ENCODE data around the gene PRKCE. TPM values are rescaled to one million over a fixed set of nuclear protein-coding genes. Genes with fewer than 3 reads are reported as not detected.

PRKCE gene
- polyA plus RNA-seq, 1 of the 3 experiments (the other 2 are of a cell fraction) = 16.3 TPM

DNA sequence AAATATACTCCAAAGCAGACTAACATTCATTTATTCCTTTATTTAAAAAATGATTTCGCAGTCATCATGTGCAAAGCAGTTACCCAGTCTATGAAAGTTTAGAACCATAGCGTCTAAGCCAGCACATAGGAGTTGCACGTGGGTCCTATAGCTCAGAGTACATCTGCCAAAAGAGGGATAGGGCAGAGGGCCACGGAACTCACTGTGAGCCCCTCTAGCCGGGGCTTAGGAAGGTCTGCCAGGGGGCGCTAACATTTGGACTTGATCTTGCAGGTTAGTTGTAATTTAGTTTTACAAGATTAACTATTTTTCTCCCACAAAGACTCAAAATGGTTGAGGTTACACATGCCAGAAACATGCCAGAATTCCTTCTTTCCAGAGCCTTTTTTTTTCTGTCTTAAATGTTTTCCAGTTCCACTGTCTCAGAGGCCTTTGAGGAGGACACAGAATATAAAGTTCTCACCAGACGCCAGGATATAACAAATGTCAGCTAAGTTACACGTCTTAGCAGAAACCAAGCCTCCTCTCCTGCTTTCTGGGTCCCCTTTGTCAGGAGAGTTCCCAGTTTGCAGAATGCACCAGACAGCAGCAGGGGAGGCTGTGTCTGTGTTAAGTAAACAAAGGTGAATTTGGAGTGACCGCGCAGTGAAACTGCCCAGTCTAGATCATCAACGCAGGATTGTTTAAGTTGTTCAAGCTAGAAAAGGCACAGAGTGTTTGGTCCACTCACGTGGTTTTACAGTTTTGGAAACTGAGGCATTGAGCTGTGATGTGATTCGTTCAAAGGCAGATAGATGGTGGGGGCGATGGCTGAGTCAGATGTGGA is 292.0 kb downstream of the PRKCE start:
- H3K79me2 ChIP-seq (ENCODE audit: insufficient read depth) = no peaks in the 10 kb centered on the region
- no peak for DNase-seq
- CTCF ChIA-PET = interaction anchor here (0.7 to 1.9 kb wide), 9 partner anchors 8 to 301 kb away, joined by 3 to 9 read pairs (median 4); partner anchors contain the start of gene PRKCE
- H3K9me3 ChIP-seq = no peaks in the 10 kb centered on the region
- H3K9me2 ChIP-seq = no peaks in the 10 kb centered on the region
- 0 out of 2 replicates have a peak, but pooled peaks cover 9% of the 10 kb centered on the region for H4K20me1 ChIP-seq (ENCODE audit: insufficient read depth)
- peak overlapping the region in 1 of 2 experiments; percentile 9; a peak in 1 of 4 replicates for H3K4me3 ChIP-seq (ENCODE audit: low read depth in 2 of 2, low read length in 1 of 2)
- peaks cover 16% of the 10 kb centered on the region for H3F3A ChIP-seq (replicated peaks; ENCODE audit: insufficient read depth)
- POLR2A ChIA-PET = no interaction called here
- TF ChIP-seq, protein P1, sequence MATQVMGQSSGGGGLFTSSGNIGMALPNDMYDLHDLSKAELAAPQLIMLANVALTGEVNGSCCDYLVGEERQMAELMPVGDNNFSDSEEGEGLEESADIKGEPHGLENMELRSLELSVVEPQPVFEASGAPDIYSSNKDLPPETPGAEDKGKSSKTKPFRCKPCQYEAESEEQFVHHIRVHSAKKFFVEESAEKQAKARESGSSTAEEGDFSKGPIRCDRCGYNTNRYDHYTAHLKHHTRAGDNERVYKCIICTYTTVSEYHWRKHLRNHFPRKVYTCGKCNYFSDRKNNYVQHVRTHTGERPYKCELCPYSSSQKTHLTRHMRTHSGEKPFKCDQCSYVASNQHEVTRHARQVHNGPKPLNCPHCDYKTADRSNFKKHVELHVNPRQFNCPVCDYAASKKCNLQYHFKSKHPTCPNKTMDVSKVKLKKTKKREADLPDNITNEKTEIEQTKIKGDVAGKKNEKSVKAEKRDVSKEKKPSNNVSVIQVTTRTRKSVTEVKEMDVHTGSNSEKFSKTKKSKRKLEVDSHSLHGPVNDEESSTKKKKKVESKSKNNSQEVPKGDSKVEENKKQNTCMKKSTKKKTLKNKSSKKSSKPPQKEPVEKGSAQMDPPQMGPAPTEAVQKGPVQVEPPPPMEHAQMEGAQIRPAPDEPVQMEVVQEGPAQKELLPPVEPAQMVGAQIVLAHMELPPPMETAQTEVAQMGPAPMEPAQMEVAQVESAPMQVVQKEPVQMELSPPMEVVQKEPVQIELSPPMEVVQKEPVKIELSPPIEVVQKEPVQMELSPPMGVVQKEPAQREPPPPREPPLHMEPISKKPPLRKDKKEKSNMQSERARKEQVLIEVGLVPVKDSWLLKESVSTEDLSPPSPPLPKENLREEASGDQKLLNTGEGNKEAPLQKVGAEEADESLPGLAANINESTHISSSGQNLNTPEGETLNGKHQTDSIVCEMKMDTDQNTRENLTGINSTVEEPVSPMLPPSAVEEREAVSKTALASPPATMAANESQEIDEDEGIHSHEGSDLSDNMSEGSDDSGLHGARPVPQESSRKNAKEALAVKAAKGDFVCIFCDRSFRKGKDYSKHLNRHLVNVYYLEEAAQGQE (IDR thresholded peaks at IDR 0.05; ENCODE audit: low read depth, low read length) = no peak
- TF ChIP-seq, protein P2, sequence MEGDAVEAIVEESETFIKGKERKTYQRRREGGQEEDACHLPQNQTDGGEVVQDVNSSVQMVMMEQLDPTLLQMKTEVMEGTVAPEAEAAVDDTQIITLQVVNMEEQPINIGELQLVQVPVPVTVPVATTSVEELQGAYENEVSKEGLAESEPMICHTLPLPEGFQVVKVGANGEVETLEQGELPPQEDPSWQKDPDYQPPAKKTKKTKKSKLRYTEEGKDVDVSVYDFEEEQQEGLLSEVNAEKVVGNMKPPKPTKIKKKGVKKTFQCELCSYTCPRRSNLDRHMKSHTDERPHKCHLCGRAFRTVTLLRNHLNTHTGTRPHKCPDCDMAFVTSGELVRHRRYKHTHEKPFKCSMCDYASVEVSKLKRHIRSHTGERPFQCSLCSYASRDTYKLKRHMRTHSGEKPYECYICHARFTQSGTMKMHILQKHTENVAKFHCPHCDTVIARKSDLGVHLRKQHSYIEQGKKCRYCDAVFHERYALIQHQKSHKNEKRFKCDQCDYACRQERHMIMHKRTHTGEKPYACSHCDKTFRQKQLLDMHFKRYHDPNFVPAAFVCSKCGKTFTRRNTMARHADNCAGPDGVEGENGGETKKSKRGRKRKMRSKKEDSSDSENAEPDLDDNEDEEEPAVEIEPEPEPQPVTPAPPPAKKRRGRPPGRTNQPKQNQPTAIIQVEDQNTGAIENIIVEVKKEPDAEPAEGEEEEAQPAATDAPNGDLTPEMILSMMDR (IDR thresholded peaks at IDR 0.05) = peak; percentile 40
- peak overlapping the region; percentile 49 for H3K4me2 ChIP-seq
- H3K9ac ChIP-seq = no peak overlapping the region
- no peaks in the 10 kb centered on the region for H3K27me3 ChIP-seq (ENCODE audit: insufficient read depth)
- peak overlapping the region in 1 of 2 experiments; percentile 46; a peak in 2 of 4 replicates for H3K27ac ChIP-seq (ENCODE audit: low read depth in 2 of 2, low read length in 1 of 2)
- WGBS (ENCODE audit: low lambda C conversion rate) = 81% methylated on average over 14 of the region's 14 CpGs
- H3K4me1 ChIP-seq (ENCODE audit: control insufficient read depth in 1 of 2, insufficient read depth in 2 of 2, low read depth in 1 of 2, low read length in 1 of 2) = peaks cover 8 to 41% of the 10 kb centered on the region in 2 experiments
- H3K36me3 ChIP-seq (replicated peaks in 1 of 2; ENCODE audit: control insufficient read depth in 1 of 2, insufficient read depth in 2 of 2, low read length in 1 of 2) = no peaks in the 10 kb centered on the region
- peak overlapping the region; percentile 27; the same call in 1 of the 2 replicates for H2AFZ ChIP-seq (ENCODE audit: low read depth)

DNA sequence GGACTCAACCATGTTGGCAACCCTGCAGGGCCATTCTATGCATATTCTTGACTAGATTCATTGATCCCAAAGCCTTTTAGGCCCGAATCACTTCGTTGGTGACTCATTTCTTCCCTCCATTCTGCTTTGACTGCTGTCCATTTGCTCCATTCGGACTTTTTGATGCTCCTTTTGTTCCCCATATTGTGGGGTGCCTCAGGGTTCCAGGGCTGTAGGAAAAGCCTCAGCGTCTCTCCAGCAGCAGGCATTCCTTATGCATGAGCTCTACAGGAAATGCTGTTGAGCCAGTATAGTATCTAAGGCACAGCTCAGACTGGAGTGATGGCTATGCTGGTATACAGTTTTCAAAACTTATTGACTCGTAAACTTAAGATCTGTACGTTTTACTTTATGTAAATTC is 292.6 kb downstream of the PRKCE start:
- Histone ChIP-seq H3K27ac (ENCODE audit: low read depth in 2 of 2, low read length in 1 of 2) (peak overlapping the region in 1 of 2 experiments; percentile 46; a peak in 3 of 4 replicates), H3K9ac (no peak overlapping the region), H3K9me2 (no peaks in the 10 kb centered on the region), H3K79me2 (ENCODE audit: insufficient read depth) (peaks cover 4% of the 10 kb centered on the region; the same call in 1 of the 2 replicates), H3K4me1 (ENCODE audit: control insufficient read depth in 1 of 2, insufficient read depth in 2 of 2, low read depth in 1 of 2, low read length in 1 of 2) (peaks cover 8 to 34% of the 10 kb centered on the region in 2 experiments), H3K9me3 (no peaks in the 10 kb centered on the region), H3K4me3 (ENCODE audit: low read depth in 2 of 2, low read length in 1 of 2) (peak overlapping the region in 1 of 2 experiments; percentile 9; a peak in 1 of 4 replicates), H3F3A (replicated peaks; ENCODE audit: insufficient read depth) (peaks cover 16% of the 10 kb centered on the region), H3K27me3 (ENCODE audit: insufficient read depth) (no peaks in the 10 kb centered on the region), H2AFZ (ENCODE audit: low read depth) (peak overlapping the region; percentile 27; the same call in 1 of the 2 replicates), H3K36me3 (replicated peaks in 1 of 2; ENCODE audit: control insufficient read depth in 1 of 2, insufficient read depth in 2 of 2, low read length in 1 of 2) (no peaks in the 10 kb centered on the region), H3K4me2 (peak overlapping the region; percentile 49), H4K20me1 (ENCODE audit: insufficient read depth) (0 out of 2 replicates have a peak, but pooled peaks cover 9% of the 10 kb centered on the region)
- ChIA-PET POLR2A (no interaction called here), CTCF (interaction anchor here (1.4 to 1.9 kb wide), 3 partner anchors 9 to 298 kb away, joined by 3 to 9 read pairs (median 4); no protein-coding TSS in a partner anchor)
- no peak for DNase-seq
- WGBS (ENCODE audit: low lambda C conversion rate) = 31% methylated on average over 6 of the region's 6 CpGs
- TF ChIP-seq TEAD4 (IDR thresholded peaks at IDR 0.05; ENCODE audit: borderline replicate concordance, insufficient read depth) (0 out of 2 replicates have a peak, but pooled peaks have one; percentile 53), NFIC (IDR thresholded peaks at IDR 0.05; ENCODE audit: borderline replicate concordance) (peak; percentile 57; the same call in 1 of the 2 replicates), JUND (IDR thresholded peaks at IDR 0.05) (peak; percentile 64), TCF12 (IDR thresholded peaks at IDR 0.05) (peak; percentile 53; the same call in 1 of the 2 replicates), EP300 (IDR thresholded peaks at IDR 0.05; ENCODE audit: borderline replicate concordance in 1 of 2, low read depth in 1 of 2, low read length in 1 of 2) (0 out of 4 replicates have a peak, but pooled peaks of 1 of the 2 experiments have one; percentile 26), FOSL2 (IDR thresholded peaks at IDR 0.05; ENCODE audit: borderline replicate concordance, low read depth) (peak; percentile 51; the same call in 1 of the 2 replicates), FOXJ3 (CRISPR knock-in tag; IDR thresholded peaks at IDR 0.05) (no peak), GABPA (IDR thresholded peaks at IDR 0.05; ENCODE audit: low read depth) (no peak)
- TF ChIP-seq, protein P3, sequence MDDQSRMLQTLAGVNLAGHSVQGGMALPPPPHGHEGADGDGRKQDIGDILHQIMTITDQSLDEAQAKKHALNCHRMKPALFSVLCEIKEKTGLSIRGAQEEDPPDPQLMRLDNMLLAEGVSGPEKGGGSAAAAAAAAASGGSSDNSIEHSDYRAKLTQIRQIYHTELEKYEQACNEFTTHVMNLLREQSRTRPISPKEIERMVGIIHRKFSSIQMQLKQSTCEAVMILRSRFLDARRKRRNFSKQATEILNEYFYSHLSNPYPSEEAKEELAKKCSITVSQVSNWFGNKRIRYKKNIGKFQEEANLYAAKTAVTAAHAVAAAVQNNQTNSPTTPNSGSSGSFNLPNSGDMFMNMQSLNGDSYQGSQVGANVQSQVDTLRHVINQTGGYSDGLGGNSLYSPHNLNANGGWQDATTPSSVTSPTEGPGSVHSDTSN (IDR thresholded peaks at IDR 0.05) = peak; percentile 47

Measured in SK-N-SH (cell line).